ENCODE results near the gene HES4. TPM values are rescaled to one million over a fixed set of nuclear protein-coding genes. Genes with fewer than 3 reads are reported as not detected.

Gene HES4
- total and polyA plus RNA-seq, 2 of the 13 experiments (the other 11 are each of a cell fraction or from before 2014, with no cell fraction given), result 8.8 to 10.6 TPM

DNA sequence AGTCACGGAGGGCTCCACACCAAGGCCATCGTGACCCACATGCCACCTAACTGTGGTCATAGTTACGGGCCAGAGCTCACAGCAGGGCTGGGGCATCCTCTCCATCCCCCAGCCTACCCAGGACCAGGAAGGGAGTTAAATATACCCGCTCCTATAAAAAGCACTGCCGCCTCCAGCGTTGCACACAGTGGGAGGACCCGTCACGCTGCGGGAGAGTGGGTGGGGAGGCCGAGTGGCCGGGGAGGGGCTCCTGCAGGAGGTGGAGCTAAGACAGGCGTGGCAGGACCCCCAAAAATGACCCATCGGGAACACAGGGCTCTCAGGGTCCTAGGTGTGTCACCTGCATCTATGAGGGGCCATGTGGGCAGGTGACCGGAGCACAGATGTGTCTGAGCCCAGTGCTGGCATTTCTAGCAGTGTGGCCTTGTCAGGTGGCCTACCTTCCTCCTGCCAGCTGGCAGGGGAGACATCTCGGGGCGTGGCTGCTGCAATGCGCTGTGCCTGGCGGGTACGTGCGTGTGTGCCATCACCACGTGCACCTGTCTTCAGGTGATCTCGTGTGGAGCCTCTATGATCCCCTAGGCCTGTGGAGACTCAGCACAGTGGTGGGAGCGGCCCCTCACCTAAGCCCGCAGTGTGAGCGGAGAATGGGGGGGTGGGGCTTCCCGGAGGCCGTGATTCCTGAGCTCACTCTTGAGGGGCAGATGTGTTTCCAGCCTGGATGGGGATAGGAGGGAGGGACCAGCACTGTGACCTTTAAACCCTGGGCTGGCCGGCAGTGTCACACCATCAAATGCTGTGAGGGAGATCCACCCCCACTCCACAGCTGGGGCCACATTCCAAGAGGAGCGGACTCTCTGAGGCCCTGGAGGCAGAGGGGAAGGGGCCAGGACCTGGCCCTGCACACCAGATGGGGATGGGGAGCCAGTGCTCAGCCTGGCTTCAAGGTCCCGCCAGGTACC lies 37.8 kb upstream of the HES4 start (continued):
- TF ChIP-seq ZNF687 (CRISPR knock-in tag; IDR thresholded peaks at IDR 0.05) (peak; percentile 90), PHF20 (CRISPR knock-in tag; IDR thresholded peaks at IDR 0.05) (no peak), HDAC1 (CRISPR knock-in tag; IDR thresholded peaks at IDR 0.05) (peak; percentile 65), PREB (CRISPR knock-in tag; IDR thresholded peaks at IDR 0.05) (no peak), HDAC2 (CRISPR knock-in tag; IDR thresholded peaks at IDR 0.05) (peak; percentile 62; the same call in 1 of the 2 replicates), NBN (conservative IDR thresholded peaks at IDR 0.05) (no peak), SMAD9 (CRISPR knock-in tag; IDR thresholded peaks at IDR 0.05) (no peak), HMG20B (CRISPR knock-in tag; conservative IDR thresholded peaks at IDR 0.05) (no peak), KLF6 (CRISPR knock-in tag; IDR thresholded peaks at IDR 0.05) (no peak), GATAD2A (CRISPR knock-in tag; IDR thresholded peaks at IDR 0.05) (peak; percentile 46; the same call in 1 of the 2 replicates), AGO1 (IDR thresholded peaks at IDR 0.05; ENCODE audit: low read depth, low read length, poor library complexity, severe bottlenecking) (no peak), ZNF605 (CRISPR knock-in tag; IDR thresholded peaks at IDR 0.05) (no peak), REXO4 (CRISPR knock-in tag; IDR thresholded peaks at IDR 0.05; ENCODE audit: borderline replicate concordance) (no peak), CREM (IDR thresholded peaks at IDR 0.05) (no peak), CREM (CRISPR knock-in tag; IDR thresholded peaks at IDR 0.05) (no peak), MATR3 (CRISPR knock-in tag; IDR thresholded peaks at IDR 0.05) (no peak), WIZ (CRISPR knock-in tag; IDR thresholded peaks at IDR 0.05) (no peak), NR2C2 (CRISPR knock-in tag; IDR thresholded peaks at IDR 0.05; ENCODE audit: borderline replicate concordance) (peak; percentile 83), MEIS1 (CRISPR knock-in tag; IDR thresholded peaks at IDR 0.05; ENCODE audit: borderline replicate concordance) (peak; percentile 23; the same call in 1 of the 2 replicates), GABPB1 (CRISPR knock-in tag; IDR thresholded peaks at IDR 0.05) (peak; percentile 25), PATZ1 (CRISPR knock-in tag; IDR thresholded peaks at IDR 0.05) (peak; percentile 87), ZFP1 (CRISPR knock-in tag; IDR thresholded peaks at IDR 0.05) (no peak), ZNF563 (CRISPR knock-in tag; IDR thresholded peaks at IDR 0.05) (no peak), ZSCAN25 (CRISPR knock-in tag; IDR thresholded peaks at IDR 0.05) (0 out of 2 replicates have a peak, but pooled peaks have one; percentile 43), ZNF34 (CRISPR knock-in tag; IDR thresholded peaks at IDR 0.05; ENCODE audit: borderline replicate concordance) (no peak)

All from HepG2 (cell line).